HUES48 (cell line): Measurements from ENCODE around the gene BLOC1S2.
"Not testable (repeated sequence)": the region's sequence is repeated elsewhere in the genome, so short reads cannot be mapped to it uniquely, and the experiment has no call there.

ENCODE experiments used
- H3K27ac ChIP-seq: one replicate; pipeline ENCODE4 v1.7.0; 2013; ENCODE audit warnings: low read depth, low read length, inconsistent platforms
- H3K27me3 ChIP-seq: 2 replicates; pipeline ENCODE4 v1.6.1; 2013; ENCODE audit warnings: mild to moderate bottlenecking, low read length; ENCODE audit not compliant: control insufficient read depth, insufficient read depth
- H3K36me3 ChIP-seq: 2 replicates; pipeline ENCODE4 v1.6.1; 2013; ENCODE audit warnings: low read length; ENCODE audit not compliant: control insufficient read depth, insufficient read depth
- H3K4me1 ChIP-seq: 2 replicates; pipeline ENCODE4 v1.6.1; 2013; ENCODE audit warnings: mild to moderate bottlenecking, low read length; ENCODE audit not compliant: control insufficient read depth, insufficient read depth
- H3K4me3 ChIP-seq: 2 replicates; pipeline ENCODE4 v1.5.1; 2013; ENCODE audit warnings: mild to moderate bottlenecking, low read depth, low read length
- H3K9ac ChIP-seq: 2 replicates; pipeline ENCODE4 v1.6.1; 2013; ENCODE audit warnings: mild to moderate bottlenecking, low read depth, low read length, moderate library complexity
- H3K9me3 ChIP-seq: 2 replicates; pipeline ENCODE4 v1.6.1; 2013; ENCODE audit warnings: low read length; ENCODE audit not compliant: control insufficient read depth, insufficient read depth

The BLOC1S2 gene

DNA sequence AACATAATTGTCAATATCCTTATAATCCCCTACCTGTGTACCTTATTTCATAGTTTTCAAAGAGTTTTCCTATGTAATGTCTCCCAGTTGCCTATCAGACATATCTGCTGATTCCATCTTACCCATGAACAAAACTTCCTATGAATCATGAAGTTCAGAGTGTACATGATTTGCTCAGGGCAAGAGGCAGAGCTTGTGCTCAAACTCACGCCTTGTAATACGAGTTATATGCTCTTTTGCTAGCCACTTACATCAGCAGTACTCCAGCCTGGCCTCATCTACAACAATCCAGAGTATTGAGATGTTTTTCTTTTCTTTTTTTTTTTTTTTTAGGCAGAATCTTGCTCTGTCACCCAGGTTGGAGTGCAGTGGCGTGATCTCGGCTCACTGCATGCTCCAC lies 31.7 kb upstream of the BLOC1S2 start:
- no peak overlapping the region for H3K9ac ChIP-seq
- no peaks in the 10 kb centered on the region for H3K4me1 ChIP-seq
- H3K36me3 ChIP-seq, result no peaks in the 10 kb centered on the region
- H3K4me3 ChIP-seq, result no peak overlapping the region
- no peak overlapping the region for H3K27ac ChIP-seq
- no peaks in the 10 kb centered on the region for H3K9me3 ChIP-seq
- H3K27me3 ChIP-seq, result no peaks in the 10 kb centered on the region; the same call in 1 of the 2 replicates

GRCh38 chr10:100315615-100316014 lies 29.1 kb upstream of the BLOC1S2 start:
- H3K4me3 ChIP-seq, result no peak overlapping the region
- H3K9ac ChIP-seq, result no peak overlapping the region
- no peaks in the 10 kb centered on the region for H3K9me3 ChIP-seq
- H3K36me3 ChIP-seq, result no peaks in the 10 kb centered on the region
- no peaks in the 10 kb centered on the region for H3K4me1 ChIP-seq
- H3K27ac ChIP-seq, result no peak overlapping the region
- H3K27me3 ChIP-seq, result no peaks in the 10 kb centered on the region; the same call in 1 of the 2 replicates

GRCh38 chr10:100311298-100311697 lies 24.8 kb upstream of the BLOC1S2 start:
- Histone ChIP-seq H3K4me3 (no peak overlapping the region), H3K4me1 (no peaks in the 10 kb centered on the region)

GRCh38 chr10:100307684-100308083 lies 21.2 kb upstream of the BLOC1S2 start:
- Histone ChIP-seq H3K27me3 (no peaks in the 10 kb centered on the region), H3K9me3 (no peaks in the 10 kb centered on the region), H3K4me1 (0 out of 2 replicates have a peak, but pooled peaks cover 3% of the 10 kb centered on the region), H3K27ac (no peak overlapping the region), H3K9ac (no peak overlapping the region), H3K4me3 (no peak overlapping the region), H3K36me3 (no peaks in the 10 kb centered on the region)

More at GRCh38 chr10:100311298-100311697, 24.8 kb upstream of the BLOC1S2 start:
- Histone ChIP-seq H3K27ac (no peak overlapping the region), H3K27me3 (no peaks in the 10 kb centered on the region), H3K9me3 (no peaks in the 10 kb centered on the region), H3K9ac (no peak overlapping the region), H3K36me3 (no peaks in the 10 kb centered on the region)

DNA sequence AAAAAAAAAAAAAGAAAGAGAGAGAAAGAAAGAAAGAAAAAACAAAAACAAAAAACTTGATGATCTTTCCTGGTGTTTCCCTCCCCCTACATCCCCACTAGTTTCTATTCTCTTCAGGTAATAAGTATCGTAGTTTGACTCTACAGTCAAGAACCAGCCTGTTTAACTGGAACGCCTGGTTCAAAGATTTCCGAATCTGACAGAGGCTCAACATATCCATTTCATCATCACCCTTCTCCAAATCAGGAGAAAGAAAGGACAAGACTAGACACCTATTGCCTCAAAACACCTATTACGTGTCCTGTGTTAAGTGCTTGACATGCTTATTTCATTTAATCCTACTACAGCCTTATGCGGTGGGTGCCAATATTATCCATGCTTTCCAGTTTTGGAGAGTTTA lies 20.4 kb upstream of the BLOC1S2 start:
- Histone ChIP-seq H3K9me3 (no peaks in the 10 kb centered on the region), H3K9ac (no peak overlapping the region), H3K27me3 (no peaks in the 10 kb centered on the region), H3K36me3 (no peaks in the 10 kb centered on the region), H3K4me3 (no peak overlapping the region), H3K27ac (no peak overlapping the region), H3K4me1 (peaks cover 8% of the 10 kb centered on the region; the same call in 1 of the 2 replicates)

DNA sequence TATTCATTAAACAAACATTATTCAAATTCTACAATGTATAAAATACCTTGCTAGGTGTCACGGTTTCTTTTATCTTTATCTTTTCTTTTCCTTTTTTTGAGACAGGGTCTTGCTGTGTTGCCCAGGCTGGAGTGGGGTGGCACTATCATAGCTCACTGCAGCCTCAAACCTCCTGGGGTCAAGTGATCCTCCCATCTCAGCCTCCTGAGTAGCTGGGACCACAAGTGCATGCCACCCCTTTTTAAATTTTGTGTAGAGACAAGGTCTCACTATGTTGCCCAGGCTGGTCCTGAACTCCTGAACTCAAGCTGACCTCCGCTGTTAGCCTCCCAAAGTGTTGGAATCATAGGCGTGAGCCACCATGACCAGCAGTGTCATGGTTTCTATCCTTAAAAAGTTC lies 17.9 kb upstream of the BLOC1S2 start:
- H3K4me3 ChIP-seq, result no peak overlapping the region
- peaks cover 20% of the 10 kb centered on the region for H3K4me1 ChIP-seq
- H3K36me3 ChIP-seq, result no peaks in the 10 kb centered on the region
- no peak overlapping the region for H3K9ac ChIP-seq
- 0 out of 2 replicates have a peak, but pooled peaks cover 6% of the 10 kb centered on the region for H3K9me3 ChIP-seq
- H3K27me3 ChIP-seq, result no peaks in the 10 kb centered on the region
- H3K27ac ChIP-seq, result no peak overlapping the region

DNA sequence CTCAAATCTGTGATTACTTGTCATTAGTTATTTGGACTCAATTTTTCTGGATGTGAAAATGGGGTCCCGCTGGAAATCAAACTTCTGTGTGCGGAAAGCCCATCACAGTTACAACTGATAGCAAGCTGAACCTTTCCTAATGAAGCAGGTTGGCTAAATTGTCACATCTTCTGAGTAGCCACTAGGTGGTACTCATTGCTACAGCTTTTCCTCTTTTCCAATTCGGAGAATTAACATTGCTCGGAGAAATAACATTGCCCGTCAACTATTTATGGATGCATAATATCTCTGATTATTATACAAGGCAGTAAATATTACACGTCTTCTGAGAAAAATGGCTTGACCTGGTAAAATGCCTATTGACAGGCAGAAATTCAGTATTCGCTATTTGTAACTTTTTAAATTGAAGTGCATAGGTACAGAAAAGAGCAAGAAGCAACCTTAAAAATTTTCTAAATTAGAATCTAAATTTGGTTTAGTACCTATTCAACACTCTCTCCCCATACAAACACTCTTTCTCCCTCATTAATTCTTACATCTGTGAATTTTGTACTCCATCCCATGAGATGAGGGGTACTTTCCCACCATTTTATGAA lies 17.3 kb upstream of the BLOC1S2 start:
- peaks cover 20% of the 10 kb centered on the region for H3K4me1 ChIP-seq
- H3K4me3 ChIP-seq, result no peak overlapping the region
- 0 out of 2 replicates have a peak, but pooled peaks cover 6% of the 10 kb centered on the region for H3K9me3 ChIP-seq
- no peak overlapping the region for H3K9ac ChIP-seq
- H3K36me3 ChIP-seq, result no peaks in the 10 kb centered on the region
- H3K27me3 ChIP-seq, result no peaks in the 10 kb centered on the region
- H3K27ac ChIP-seq, result no peak overlapping the region

DNA sequence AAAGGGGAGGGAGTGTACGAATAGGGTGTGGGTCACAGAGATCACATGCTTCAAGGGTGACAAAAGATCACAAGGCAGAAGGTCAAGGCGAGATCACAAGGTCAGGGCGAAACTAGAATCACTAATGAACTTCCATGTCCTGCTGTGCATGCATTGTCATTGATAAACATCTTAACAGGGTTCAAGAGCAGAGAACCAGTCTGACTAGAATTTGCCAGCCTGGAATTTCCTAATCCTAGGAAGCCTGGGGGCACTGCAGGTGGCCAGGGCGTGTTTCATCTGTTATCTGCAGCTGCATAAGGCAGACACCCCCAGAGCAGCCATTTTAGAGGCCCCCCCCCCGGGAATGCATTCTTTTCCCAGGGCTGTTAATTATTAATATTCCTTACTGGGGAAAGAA lies 14.6 kb upstream of the BLOC1S2 start:
- H3K9ac ChIP-seq, H3K36me3 ChIP-seq, H3K27me3 ChIP-seq, H3K9me3 ChIP-seq, H3K4me3 ChIP-seq: not testable (repeated sequence)
- Histone ChIP-seq H3K4me1 (peaks cover 20% of the 10 kb centered on the region), H3K27ac (peak overlapping the region; percentile 54)

DNA sequence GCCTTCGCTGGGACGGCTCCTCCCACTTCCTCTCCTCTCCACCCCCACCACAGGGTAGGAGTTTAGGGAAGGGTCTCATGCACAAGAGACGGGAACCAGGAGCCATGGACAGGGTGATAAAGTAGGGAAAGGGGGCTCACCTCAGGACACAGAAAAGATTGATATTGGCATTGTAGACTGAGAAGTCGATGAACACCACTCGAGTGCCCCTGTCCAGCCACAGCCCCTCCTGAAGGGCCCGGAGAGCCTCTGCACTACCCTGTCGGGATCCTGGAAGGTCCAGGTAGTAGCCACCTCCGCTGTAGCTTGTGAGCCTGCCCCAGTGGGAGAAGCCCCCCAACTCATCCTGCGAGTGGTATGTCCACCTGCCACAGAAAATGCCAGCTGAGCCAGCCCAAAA lies 10.8 kb upstream of the BLOC1S2 start:
- H3K27me3 ChIP-seq, result no peaks in the 10 kb centered on the region

DNA sequence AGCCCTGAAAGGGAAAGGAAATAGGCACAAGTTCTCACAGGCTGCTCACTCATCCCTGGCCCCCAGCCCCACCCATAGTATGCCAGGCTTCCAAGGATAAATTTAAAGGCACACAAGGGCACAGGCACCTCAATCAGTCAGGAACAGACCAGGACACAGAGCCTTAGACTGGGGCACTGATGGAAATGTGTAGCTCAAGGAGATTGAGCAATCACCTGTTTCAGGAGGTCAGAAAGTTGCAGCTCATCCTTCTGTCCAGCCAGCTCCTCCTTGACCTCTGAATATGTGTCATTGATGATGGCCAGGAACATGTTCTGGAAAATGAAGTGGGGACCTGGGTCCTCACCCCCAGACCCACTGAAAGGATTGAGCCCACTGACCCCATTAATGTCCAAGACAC lies 6.6 kb upstream of the BLOC1S2 start:
- Histone ChIP-seq H3K27ac (no peak overlapping the region), H3K4me1 (no peaks in the 10 kb centered on the region), H3K4me3 (no peak overlapping the region), H3K9ac (no peak overlapping the region), H3K36me3 (no peaks in the 10 kb centered on the region), H3K27me3 (no peaks in the 10 kb centered on the region), H3K9me3 (no peaks in the 10 kb centered on the region)

More for the DNA sequence above, 10.8 kb upstream of the BLOC1S2 start:
- Histone ChIP-seq H3K4me3 (no peak overlapping the region), H3K27ac (no peak overlapping the region), H3K36me3 (no peaks in the 10 kb centered on the region), H3K9ac (no peak overlapping the region), H3K4me1 (peaks cover 16% of the 10 kb centered on the region), H3K9me3 (0 out of 2 replicates have a peak, but pooled peaks cover 6% of the 10 kb centered on the region)

DNA sequence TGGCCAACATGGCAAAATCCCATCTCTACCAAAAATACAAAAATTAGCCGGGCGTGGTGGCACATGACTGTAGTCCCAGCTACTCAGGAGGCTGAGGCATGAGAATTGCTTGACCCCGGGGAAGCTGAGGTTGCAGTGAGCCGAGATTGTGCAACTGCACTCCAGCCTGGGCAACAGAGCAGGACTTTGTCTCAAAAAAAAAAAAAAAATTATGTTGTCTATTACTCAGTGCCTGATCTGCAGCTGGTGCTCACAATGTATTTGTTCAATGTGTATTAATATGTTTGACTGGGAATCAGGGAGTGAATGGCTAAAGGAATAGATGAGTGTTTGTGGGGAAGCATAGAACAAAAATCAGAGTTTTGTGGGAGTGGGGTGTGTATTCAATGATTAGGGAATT lies 5.8 kb upstream of the BLOC1S2 start:
- H3K27ac ChIP-seq, H3K36me3 ChIP-seq, H3K27me3 ChIP-seq, H3K4me3 ChIP-seq, H3K4me1 ChIP-seq, H3K9me3 ChIP-seq, H3K9ac ChIP-seq: not testable (repeated sequence)
